Tibial nerve (tissue), 4 donors: ENCODE results near the gene ATP6V1G1.

Experiments used
- EP300 ChIP-seq, 2 donors: sonication (generic); formaldehyde crosslinking; IDR thresholded peaks; one replicate each; pipeline ENCODE4 v1.6.1; 2017; ENCODE audit warnings: antibody characterized with exemption in 2 of 2, mild to moderate bottlenecking in 1 of 2
- POLR2A ChIP-seq, 2 donors: fragments of 450-650 bp; IDR thresholded peaks; one replicate each; pipeline ENCODE4 v1.6.1; 2017; ENCODE audit warnings: antibody characterized with exemption in 2 of 2, mild to moderate bottlenecking in 2 of 2, moderate library complexity in 2 of 2
- TF ChIP-seq, protein P1 (sequence below), 5 experiments: fragments of 200-600 bp in 3 of 5; fragments of 450-650 bp in 2 of 5; sonication (generic) in 3 of 5; IDR thresholded peaks; one replicate each; pipeline ENCODE4 v1.5.1; 2016 to 2019; ENCODE audit warnings: antibody characterized with exemption in 5 of 5, mild to moderate bottlenecking in 3 of 5, moderate library complexity in 2 of 5

DNA sequence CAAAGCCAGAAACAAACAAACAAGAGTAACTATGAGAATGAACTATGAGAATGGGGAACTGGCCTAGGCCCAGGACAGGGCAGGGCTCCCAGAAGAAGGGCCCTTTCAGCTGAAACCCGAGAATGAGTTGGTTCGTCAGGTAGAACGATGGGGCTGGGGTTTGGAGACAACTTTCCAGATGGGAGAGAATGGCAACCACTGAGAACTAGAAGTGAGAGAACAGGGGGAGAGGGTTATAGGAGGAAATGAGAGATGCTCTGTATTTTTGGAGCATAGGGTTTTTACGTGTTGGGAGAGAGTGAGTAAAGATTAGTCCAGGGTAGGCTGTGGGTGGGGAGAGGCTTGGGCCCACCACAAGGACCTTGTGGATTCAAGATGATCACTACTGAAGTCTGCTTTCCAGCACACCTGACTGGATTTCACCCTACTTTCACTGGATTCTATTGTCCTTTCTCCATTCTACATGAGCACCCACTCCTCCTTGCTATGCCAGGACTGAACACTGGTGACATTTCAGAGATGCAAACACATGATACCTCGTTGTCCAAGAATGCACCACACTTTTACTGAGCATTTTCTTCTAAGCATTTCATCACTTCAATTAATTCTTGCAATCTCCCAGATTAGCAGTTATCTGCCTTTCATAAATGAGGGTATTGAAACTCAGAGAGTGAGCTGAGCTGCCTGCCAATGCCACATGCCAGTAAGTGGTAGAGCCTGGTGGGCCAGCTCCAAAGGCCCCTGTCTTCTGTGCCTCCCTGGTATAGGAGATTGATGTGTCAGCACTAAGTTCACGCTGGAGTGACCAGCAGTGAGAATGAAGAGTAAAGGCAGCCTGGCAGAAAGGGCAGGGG is 20.3 kb downstream of the ATP6V1G1 start:
- TF ChIP-seq, protein P1, sequence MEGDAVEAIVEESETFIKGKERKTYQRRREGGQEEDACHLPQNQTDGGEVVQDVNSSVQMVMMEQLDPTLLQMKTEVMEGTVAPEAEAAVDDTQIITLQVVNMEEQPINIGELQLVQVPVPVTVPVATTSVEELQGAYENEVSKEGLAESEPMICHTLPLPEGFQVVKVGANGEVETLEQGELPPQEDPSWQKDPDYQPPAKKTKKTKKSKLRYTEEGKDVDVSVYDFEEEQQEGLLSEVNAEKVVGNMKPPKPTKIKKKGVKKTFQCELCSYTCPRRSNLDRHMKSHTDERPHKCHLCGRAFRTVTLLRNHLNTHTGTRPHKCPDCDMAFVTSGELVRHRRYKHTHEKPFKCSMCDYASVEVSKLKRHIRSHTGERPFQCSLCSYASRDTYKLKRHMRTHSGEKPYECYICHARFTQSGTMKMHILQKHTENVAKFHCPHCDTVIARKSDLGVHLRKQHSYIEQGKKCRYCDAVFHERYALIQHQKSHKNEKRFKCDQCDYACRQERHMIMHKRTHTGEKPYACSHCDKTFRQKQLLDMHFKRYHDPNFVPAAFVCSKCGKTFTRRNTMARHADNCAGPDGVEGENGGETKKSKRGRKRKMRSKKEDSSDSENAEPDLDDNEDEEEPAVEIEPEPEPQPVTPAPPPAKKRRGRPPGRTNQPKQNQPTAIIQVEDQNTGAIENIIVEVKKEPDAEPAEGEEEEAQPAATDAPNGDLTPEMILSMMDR (IDR thresholded peaks at IDR 0.05): no peak
- TF ChIP-seq POLR2A (IDR thresholded peaks at IDR 0.05) (no peak), EP300 (IDR thresholded peaks at IDR 0.05) (no peak)
